Activated T-helper 1 cell treated with Interleukin-2 at 50 U/mL for 16 hours (primary cell): ENCODE results near the gene PIN1.
A peak's percentile ranks its signal among the peaks of the same experiment; 100 is the strongest.
"Not testable (repeated sequence)": the region's sequence is repeated elsewhere in the genome, so short reads cannot be mapped to it uniquely, and the experiment has no call there.

ENCODE experiments used
- DNase-seq: peaks from one replicate; pipeline ENCODE4 v3.0.0-alpha.2; 2020; ENCODE audit warnings: low read depth

Gene PIN1

GRCh38 chr19:9834726-9835506 is at the start of gene PIN1:
Gene PIN1 (plus strand): TSS chr19:9835318. CDS start chr19:9835345, 27 bp downstream.
- peak; percentile 99 for DNase-seq

DNA sequence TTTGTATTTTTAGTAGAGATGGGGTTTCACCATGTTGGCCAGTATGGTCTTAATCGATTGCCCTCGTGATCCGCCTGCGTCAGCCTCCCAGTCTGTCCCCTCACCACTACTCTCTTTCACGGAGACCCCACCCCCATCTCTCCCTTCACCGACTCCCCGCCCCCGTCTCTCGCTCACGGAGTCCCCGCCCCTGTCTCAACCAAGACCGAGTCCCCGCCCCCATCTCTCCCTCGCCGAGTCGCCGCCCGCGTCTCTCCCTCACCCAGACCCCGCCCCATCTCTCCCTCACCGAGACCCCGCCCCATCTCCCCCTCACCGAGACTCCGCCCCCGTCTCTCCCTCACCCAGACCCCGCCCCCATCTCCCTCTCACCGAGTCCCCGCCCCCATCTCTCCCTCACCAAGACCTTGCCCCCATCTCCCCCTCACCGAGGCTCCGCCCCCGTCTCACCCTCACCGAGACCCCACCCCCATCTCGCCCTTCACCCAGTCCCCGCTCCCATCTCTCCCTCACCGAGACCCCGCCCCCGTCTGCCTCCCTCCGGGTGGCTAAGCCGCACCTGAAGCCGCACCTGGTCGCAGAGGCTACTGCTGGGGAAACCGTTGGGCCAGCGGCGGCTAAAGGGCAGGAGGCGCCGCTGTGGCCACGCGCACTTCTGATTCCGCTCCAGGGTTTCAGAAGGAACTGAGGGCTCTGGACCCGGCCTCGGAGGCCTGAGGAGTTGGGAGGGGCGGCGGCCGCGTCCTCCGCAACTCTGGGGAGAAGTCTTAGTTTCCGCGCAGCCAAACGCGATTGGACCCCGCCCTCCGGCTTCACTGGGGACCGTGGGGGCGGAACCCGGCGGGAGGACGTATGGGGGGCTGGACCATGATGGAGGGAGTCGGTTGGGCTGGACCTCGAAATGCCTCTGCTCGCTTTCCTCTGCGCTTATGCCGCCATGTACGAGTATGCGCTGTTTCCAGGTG is 49.5 kb upstream of the PIN1 start:
- peak; percentile 91 for DNase-seq

- DNase-seq: no peak
Observed at GRCh38 chr19:9786342-9786741, 48.8 kb upstream of the PIN1 start.

DNA sequence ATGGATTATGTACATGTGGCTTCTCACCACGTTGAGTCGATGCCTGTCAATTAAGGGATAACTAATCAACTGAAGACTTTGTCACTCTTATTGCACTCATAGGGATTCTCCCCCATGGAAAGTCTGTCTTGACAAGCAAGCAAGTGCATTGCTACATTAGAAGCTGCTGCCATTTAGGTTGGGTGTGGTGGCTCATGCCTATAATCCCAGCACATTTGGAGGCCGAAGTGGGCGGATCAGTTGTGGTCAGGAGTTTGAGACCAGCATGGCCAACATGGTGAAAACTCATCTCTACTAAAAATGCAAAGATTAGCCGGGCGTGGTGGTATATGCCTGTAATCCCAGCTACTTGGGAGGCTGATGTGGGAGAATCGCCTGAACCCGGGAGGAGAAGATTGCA is 48.3 kb upstream of the PIN1 start:
- DNase-seq: no peak

DNA sequence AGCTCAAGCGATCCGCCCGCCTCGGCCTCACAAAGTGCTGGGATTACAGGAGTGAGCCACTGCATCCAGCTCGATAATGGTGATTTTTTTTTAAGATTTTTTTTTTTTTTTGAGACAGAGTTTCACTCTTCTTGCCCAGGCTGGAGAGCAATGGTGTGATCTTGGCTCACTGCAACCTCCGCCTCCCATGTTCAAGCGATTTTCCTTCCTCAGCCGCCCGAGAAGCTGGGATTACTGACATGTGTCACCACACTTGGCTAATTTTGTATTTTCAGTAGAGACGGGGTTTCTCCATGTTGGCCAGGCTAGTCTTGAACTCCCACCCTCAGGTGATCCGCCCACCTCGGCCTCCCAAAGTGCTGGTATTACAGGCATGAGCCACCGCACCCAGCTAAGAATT is 46.5 kb upstream of the PIN1 start:
- not testable (repeated sequence) for DNase-seq

DNA sequence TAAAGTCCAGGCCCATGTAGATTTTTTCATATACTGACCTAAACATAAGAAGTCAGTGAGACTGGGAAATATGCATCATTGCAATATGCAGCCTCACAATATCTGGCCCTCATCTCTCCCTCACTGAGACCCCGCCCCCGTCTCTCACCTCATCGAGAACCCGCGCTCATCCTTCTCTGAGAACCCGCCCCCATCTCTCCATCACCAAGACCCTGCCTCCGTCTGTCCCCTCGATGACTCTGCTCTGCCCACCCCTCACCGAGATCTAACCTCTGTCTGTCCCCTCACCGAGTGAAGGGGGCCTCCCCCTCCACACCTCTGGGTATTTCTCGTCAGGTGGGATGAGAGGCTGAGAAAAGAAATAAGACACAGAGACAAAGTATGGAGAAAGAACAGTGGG is 46.1 kb upstream of the PIN1 start:
- DNase-seq: no peak

GRCh38 chr19:9789579-9789978 is 45.5 kb upstream of the PIN1 start:
- DNase-seq: not testable (repeated sequence)

GRCh38 chr19:9791073-9791367 is 44.1 kb upstream of the PIN1 start:
- not testable (repeated sequence) for DNase-seq

DNA sequence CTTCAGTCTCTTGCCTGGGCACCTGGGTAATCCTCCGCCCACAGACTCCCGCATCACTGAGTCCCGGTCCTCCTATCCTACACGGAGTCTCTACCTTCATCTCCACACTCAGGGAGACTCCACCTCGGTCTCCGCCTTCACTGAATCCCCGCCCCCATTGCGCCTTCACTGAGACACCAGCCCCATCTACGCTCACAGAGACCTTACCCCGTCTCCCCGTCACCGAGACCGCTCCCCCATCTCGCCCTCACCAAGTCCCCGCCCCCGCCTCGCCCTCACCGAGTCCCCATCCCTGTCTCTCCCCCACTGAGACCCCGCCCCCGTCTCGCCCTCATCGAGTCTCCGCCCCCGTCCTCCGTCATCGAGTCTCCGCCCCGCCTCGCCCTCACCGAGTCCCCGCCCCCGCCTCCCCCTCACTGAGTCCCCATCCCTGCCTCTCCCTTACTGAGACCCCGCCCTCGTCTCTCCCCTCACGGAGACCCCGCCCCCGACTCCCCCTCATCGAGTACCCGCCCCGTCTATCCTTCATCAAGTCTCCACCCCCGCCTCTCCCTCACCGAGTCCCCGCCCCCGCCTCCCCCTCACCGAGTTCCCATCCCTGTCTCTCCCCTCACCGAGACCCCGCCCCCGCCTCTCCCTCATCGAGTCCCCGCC is 43.4 kb upstream of the PIN1 start:
- DNase-seq: peak; percentile 82

DNA sequence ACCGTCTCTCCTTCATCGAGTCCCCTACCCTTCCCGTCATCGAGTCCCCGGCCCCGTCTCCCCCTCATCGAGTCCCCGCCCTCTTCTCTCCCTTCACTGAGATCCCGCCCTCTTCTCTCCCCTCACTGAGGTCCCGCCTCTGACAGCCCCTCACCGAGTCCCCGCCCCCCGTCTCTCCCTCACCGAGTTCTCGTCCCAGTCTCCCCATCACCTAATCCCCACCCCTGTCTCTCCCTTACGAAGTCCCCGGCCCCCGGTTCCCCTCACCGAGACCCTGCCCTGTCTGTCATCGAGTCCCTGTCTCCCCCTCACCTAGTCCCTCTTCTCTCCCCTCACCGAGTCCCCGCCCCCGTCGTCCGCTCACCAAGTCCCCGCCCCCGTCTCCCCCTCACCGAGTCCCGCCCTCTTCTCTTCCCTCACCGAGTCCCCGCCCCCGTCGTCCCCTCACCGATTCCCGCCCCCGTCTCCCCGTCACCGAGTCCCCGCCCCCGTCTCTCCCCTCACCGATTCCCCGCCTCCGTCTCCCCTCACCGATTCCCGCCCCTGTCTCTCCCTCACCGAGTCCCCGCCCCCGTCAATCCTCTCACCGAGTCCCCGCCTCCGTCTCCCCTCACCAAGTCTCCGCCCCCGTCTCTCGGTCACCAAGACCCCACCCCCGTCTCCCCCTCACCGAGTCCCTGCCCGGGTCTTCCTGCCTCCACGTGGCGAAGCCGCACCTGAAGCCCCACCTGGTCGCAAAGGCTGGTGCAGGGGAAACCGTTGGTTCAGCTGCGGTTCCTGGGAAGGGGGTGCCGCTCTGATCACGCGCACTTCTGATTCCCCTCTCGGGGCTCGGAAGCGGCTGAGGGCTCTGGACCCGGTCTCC is 42.7 kb upstream of the PIN1 start:
- DNase-seq: peak; percentile 82

DNA sequence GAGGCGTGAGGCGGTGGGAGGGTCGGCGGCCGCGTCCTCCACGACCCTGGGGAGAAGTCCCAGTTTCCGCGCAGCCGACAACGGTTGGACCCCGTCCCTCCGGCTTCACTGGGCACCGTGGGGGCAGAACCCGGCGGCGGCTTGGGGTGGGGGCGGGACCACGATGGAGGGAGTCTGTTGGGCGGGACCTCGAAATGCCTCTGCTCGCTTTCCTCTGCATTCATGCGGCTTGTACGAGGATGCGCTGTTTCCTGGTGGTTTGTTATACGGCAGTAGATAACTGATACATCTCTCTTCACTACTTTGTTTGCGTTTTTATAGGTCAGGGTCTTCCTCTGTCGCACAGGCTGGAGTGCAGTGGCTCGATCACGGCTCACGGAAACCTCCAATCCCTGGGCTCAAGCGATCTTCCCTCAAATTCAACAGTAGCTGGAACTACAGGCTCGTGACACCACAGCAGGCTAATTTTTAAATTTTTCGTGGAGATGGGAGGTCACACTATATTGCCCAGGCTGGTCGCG is 42.0 kb upstream of the PIN1 start:
- peak; percentile 43 for DNase-seq

DNA sequence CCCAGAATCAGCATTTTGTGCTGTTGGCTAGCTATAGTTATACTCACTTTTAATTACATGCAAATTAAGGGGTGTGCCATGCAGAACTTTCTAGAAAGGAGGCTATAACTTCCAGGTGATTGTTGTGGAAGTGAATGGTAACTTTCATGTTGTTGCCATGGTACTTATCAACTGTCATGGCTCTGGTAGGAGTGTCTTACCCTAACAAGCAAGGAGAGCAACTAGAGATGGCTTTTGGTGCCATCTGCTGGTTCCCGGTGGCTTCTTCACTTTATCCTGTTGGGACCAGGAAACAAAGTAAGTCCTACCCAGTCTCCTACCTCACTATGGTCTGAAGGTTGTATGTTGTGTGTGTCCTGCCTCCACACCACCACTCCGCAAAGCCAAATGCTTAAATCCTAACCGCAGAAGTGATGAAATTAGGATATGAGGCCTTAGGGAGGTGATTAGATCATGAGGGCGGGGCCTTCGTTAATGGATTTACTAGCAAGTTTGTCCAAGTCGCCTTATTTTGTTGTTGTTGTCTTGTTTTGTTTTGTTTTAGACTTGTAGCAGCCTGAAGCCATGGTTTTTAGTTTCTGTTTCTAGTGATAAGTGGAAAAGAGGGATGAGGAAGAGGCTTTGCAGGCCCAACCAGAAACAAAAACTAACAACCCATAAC is 38.9 kb upstream of the PIN1 start:
- DNase-seq: peak; percentile 70

GRCh38 chr19:9797871-9798270 is 37.2 kb upstream of the PIN1 start:
- DNase-seq: no peak

- no peak for DNase-seq
Observed at GRCh38 chr19:9799162-9799561, 36.0 kb upstream of the PIN1 start.

GRCh38 chr19:9801976-9802375 is 33.1 kb upstream of the PIN1 start:
- DNase-seq: no peak

- DNase-seq: no peak
Observed at GRCh38 chr19:9806803-9807202, 28.3 kb upstream of the PIN1 start.

- no peak for DNase-seq
Observed at GRCh38 chr19:9808855-9809824, 26.0 kb upstream of the PIN1 start.

DNA sequence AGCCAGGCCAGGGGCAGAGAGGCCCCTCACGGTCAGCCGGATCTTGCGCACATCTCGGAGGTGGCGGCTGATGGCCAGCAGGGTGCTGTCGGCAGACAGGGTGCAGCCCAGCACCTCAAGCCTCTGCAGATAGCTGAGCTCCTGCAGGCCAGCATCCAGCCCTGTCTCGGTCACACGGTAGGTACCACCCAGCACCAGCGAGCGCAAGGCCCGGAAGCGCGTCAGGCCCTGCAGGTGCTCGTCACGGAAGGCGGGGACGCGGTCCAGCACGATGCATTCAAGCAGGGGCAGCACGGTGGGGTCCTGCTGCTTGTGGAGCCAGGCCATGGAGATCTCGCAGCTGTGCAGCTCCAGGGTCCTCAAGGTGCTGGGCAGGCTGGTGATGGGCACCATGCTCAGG is 24.0 kb upstream of the PIN1 start:
- DNase-seq: no peak

DNA sequence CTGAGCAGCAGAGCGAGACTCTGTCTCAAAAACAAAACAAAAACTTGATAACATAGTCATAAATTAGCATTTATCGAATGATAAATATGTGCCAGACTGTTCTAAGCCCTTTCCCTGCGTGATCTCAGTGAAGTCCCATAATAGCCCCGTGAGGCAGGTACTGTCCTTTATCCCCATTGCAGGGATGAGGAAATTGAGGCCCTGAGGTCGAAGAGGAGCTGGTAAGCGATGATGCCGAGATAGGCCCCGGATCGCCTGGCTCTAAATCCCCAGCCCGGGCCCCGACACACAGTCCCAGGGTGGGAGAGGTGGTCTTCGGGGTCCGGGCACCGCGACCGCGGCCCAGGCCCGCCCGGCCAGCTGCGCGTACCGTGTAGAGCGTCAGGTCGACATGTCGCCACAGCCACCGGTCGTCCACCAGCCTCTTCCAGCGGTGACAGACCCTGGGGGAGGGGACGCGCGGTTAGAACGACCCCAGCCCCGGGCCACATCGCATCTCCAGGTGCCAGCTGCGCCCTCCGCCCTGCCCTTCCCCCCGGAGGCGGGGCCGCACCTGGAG is 16.9 kb upstream of the PIN1 start:
- no peak for DNase-seq
